ENCODE data around the gene LEP. TPM values are rescaled to one million over a fixed set of nuclear protein-coding genes. Genes with fewer than 3 reads are reported as not detected.
A peak's percentile ranks its signal among the peaks of the same experiment; 100 is the strongest.

LEP gene
- total RNA-seq, 2 experiments from 2014 or later: not detected

GRCh38 chr7:128214463-128214862 lies 26.6 kb upstream of the LEP start:
- ATAC-seq (no peak), DNase-seq (no peak)
- Mint-ChIP-seq H3K4me3 (no peak overlapping the region), H3K36me3 (ENCODE audit: low read depth) (no peaks in the 10 kb centered on the region), H3K9me3 (ENCODE audit: low read depth) (no peaks in the 10 kb centered on the region), H3K4me1 (no peaks in the 10 kb centered on the region), H3K27me3 (peaks cover 6% of the 10 kb centered on the region), H3K27ac (no peak overlapping the region)
- ChIA-PET POLR2A (no interaction called here), CTCF (no interaction called here)
- intact Hi-C loops (cut with DNase I, micrococcal nuclease): no loop called here

GRCh38 chr7:128215281-128215680 lies 25.8 kb upstream of the LEP start:
- no peaks in the 10 kb centered on the region for H3K36me3 Mint-ChIP-seq (ENCODE audit: low read depth)
- H3K4me1 Mint-ChIP-seq: no peaks in the 10 kb centered on the region
- CTCF ChIA-PET: no interaction called here
- no peaks in the 10 kb centered on the region for H3K9me3 Mint-ChIP-seq (ENCODE audit: low read depth)
- H3K4me3 Mint-ChIP-seq: no peak overlapping the region
- POLR2A ChIA-PET: no interaction called here
- H3K27ac Mint-ChIP-seq: no peak overlapping the region
- no peak for DNase-seq
- ATAC-seq: no peak
- H3K27me3 Mint-ChIP-seq: peaks cover 6% of the 10 kb centered on the region
- intact Hi-C loops (cut with DNase I, micrococcal nuclease): no loop called here

GRCh38 chr7:128215739-128216138 lies 25.3 kb upstream of the LEP start:
- no peaks in the 10 kb centered on the region for H3K4me1 Mint-ChIP-seq
- no peak overlapping the region for H3K27ac Mint-ChIP-seq
- DNase-seq: no peak
- no peak for ATAC-seq
- no peak overlapping the region for H3K4me3 Mint-ChIP-seq
- POLR2A ChIA-PET: no interaction called here
- peaks cover 6% of the 10 kb centered on the region for H3K27me3 Mint-ChIP-seq
- no peaks in the 10 kb centered on the region for H3K9me3 Mint-ChIP-seq (ENCODE audit: low read depth)
- CTCF ChIA-PET: interaction anchor here (0.7 kb wide), 1 partner anchor 174 kb away, joined by 5 read pairs; no protein-coding TSS in a partner anchor
- H3K36me3 Mint-ChIP-seq (ENCODE audit: low read depth): no peaks in the 10 kb centered on the region
- intact Hi-C loops (cut with DNase I, micrococcal nuclease): no loop called here

- CTCF ChIA-PET: interaction anchor here (1.5 kb wide), 1 partner anchor 12 kb away, joined by 3 read pairs; no protein-coding TSS in a partner anchor
- Mint-ChIP-seq H3K4me1 (no peaks in the 10 kb centered on the region), H3K4me3 (no peak overlapping the region), H3K27ac (no peak overlapping the region), H3K27me3 (peaks cover 8% of the 10 kb centered on the region), H3K9me3 (ENCODE audit: low read depth) (no peaks in the 10 kb centered on the region), H3K36me3 (ENCODE audit: low read depth) (no peaks in the 10 kb centered on the region)
- POLR2A ChIA-PET: no interaction called here
- intact Hi-C loops (cut with DNase I, micrococcal nuclease): no loop called here
- ATAC-seq: no peak
- DNase-seq: no peak
These were observed 23.9 kb upstream of the LEP start for GRCh38 chr7:128217030-128217805.

GRCh38 chr7:128217967-128218652 lies 23.0 kb upstream of the LEP start:
- ATAC-seq (no peak), DNase-seq (no peak)
- no peaks in the 10 kb centered on the region for H3K4me1 Mint-ChIP-seq
- H3K27me3 Mint-ChIP-seq: peaks cover 8% of the 10 kb centered on the region
- no peak overlapping the region for H3K27ac Mint-ChIP-seq
- ChIA-PET POLR2A (no interaction called here), CTCF (interaction anchor here (1.0 to 5.3 kb wide), 4 partner anchors 8 to 18 kb away, joined by 3 to 29 read pairs (median 4); no protein-coding TSS in a partner anchor)
- H3K4me3 Mint-ChIP-seq: no peak overlapping the region
- H3K9me3 Mint-ChIP-seq (ENCODE audit: low read depth): no peaks in the 10 kb centered on the region
- intact Hi-C loops (cut with DNase I, micrococcal nuclease): no loop called here
- H3K36me3 Mint-ChIP-seq (ENCODE audit: low read depth): no peaks in the 10 kb centered on the region

- intact Hi-C loops (cut with DNase I, micrococcal nuclease): no loop called here
- no peaks in the 10 kb centered on the region for H3K4me1 Mint-ChIP-seq
- no peak overlapping the region for H3K4me3 Mint-ChIP-seq
- DNase-seq: no peak
- no peaks in the 10 kb centered on the region for H3K36me3 Mint-ChIP-seq (ENCODE audit: low read depth)
- peaks cover 7% of the 10 kb centered on the region for H3K27me3 Mint-ChIP-seq
- H3K9me3 Mint-ChIP-seq (ENCODE audit: low read depth): no peaks in the 10 kb centered on the region
- ChIA-PET CTCF (interaction anchor here (0.6 to 5.3 kb wide), 3 partner anchors 10 to 198 kb away, joined by 3 to 29 read pairs (median 3); no protein-coding TSS in a partner anchor), POLR2A (no interaction called here)
- H3K27ac Mint-ChIP-seq: no peak overlapping the region
- no peak for ATAC-seq
These were observed 21.4 kb upstream of the LEP start for GRCh38 chr7:128219636-128220035.

GRCh38 chr7:128221929-128222403 lies 19.1 kb upstream of the LEP start:
- CTCF ChIA-PET: interaction anchor here (1.4 to 5.3 kb wide), 2 partner anchors 10 to 12 kb away, joined by 4 to 29 read pairs; no protein-coding TSS in a partner anchor
- no peaks in the 10 kb centered on the region for H3K9me3 Mint-ChIP-seq (ENCODE audit: low read depth)
- H3K27me3 Mint-ChIP-seq: peaks cover 16% of the 10 kb centered on the region
- no peak overlapping the region for H3K4me3 Mint-ChIP-seq
- POLR2A ChIA-PET: no interaction called here
- intact Hi-C loops (cut with DNase I, micrococcal nuclease): no loop called here
- no peak overlapping the region for H3K27ac Mint-ChIP-seq
- ATAC-seq (peak; percentile 85), DNase-seq (peak; percentile 33)
- no peaks in the 10 kb centered on the region for H3K4me1 Mint-ChIP-seq
- no peaks in the 10 kb centered on the region for H3K36me3 Mint-ChIP-seq (ENCODE audit: low read depth)

- ATAC-seq (no peak), DNase-seq (no peak)
- intact Hi-C loops (cut with DNase I, micrococcal nuclease): no loop called here
- ChIA-PET POLR2A (no interaction called here), CTCF (interaction anchor here (1.6 kb wide), 1 partner anchor 17 kb away, joined by 8 read pairs; no protein-coding TSS in a partner anchor)
- Mint-ChIP-seq H3K27ac (no peak overlapping the region), H3K4me3 (no peak overlapping the region), H3K27me3 (peaks cover 16% of the 10 kb centered on the region), H3K9me3 (ENCODE audit: low read depth) (no peaks in the 10 kb centered on the region), H3K36me3 (ENCODE audit: low read depth) (no peaks in the 10 kb centered on the region), H3K4me1 (no peaks in the 10 kb centered on the region)
These were observed 14.7 kb upstream of the LEP start for GRCh38 chr7:128226132-128226980.

GRCh38 chr7:128227271-128227670 lies 13.8 kb upstream of the LEP start:
- Mint-ChIP-seq H3K27ac (no peak overlapping the region), H3K9me3 (ENCODE audit: low read depth) (no peaks in the 10 kb centered on the region), H3K27me3 (peaks cover 11% of the 10 kb centered on the region), H3K36me3 (ENCODE audit: low read depth) (no peaks in the 10 kb centered on the region), H3K4me3 (no peak overlapping the region), H3K4me1 (no peaks in the 10 kb centered on the region)
- ATAC-seq (no peak), DNase-seq (no peak)
- CTCF ChIA-PET: interaction anchor here (0.8 kb wide), 1 partner anchor 17 kb away, joined by 4 read pairs; no protein-coding TSS in a partner anchor
- intact Hi-C loops (cut with DNase I, micrococcal nuclease): no loop called here
- POLR2A ChIA-PET: no interaction called here

- ChIA-PET CTCF (interaction anchor here (1.0 to 1.2 kb wide), 2 partner anchors 13 to 21 kb away, joined by 4 to 6 read pairs; no protein-coding TSS in a partner anchor), POLR2A (no interaction called here)
- no peak overlapping the region for H3K27ac Mint-ChIP-seq
- no peaks in the 10 kb centered on the region for H3K4me1 Mint-ChIP-seq
- H3K9me3 Mint-ChIP-seq (ENCODE audit: low read depth): no peaks in the 10 kb centered on the region
- ATAC-seq (peak; percentile 74), DNase-seq (no peak)
- peaks cover 10% of the 10 kb centered on the region for H3K27me3 Mint-ChIP-seq
- intact Hi-C loops (cut with DNase I, micrococcal nuclease): loop anchor here in 1 of 2 experiments (5.0 kb wide), 1 partner anchor 76 kb away; no protein-coding TSS in a partner anchor
- no peaks in the 10 kb centered on the region for H3K36me3 Mint-ChIP-seq (ENCODE audit: low read depth)
- no peak overlapping the region for H3K4me3 Mint-ChIP-seq
These were observed 10.1 kb upstream of the LEP start for GRCh38 chr7:128231021-128231420.

- ChIA-PET CTCF (interaction anchor here (0.7 kb wide), 1 partner anchor 546 kb away, joined by 3 read pairs; no protein-coding TSS in a partner anchor), POLR2A (interaction anchor here (0.5 kb wide), 1 partner anchor 10 kb away, joined by 9 read pairs; no protein-coding TSS in a partner anchor)
- no peak for ATAC-seq
These were observed 9.4 kb upstream of the LEP start for GRCh38 chr7:128231677-128232076.

More at GRCh38 chr7:128231677-128232076, 9.4 kb upstream of the LEP start:
- no peaks in the 10 kb centered on the region for H3K9me3 Mint-ChIP-seq (ENCODE audit: low read depth)
- no peak overlapping the region for H3K27ac Mint-ChIP-seq
- DNase-seq: no peak
- intact Hi-C loops (cut with DNase I, micrococcal nuclease): loop anchor here in 1 of 2 experiments (5.0 kb wide), 1 partner anchor 76 kb away; no protein-coding TSS in a partner anchor
- H3K27me3 Mint-ChIP-seq: peaks cover 3% of the 10 kb centered on the region
- H3K4me3 Mint-ChIP-seq: no peak overlapping the region
- H3K36me3 Mint-ChIP-seq (ENCODE audit: low read depth): no peaks in the 10 kb centered on the region
- H3K4me1 Mint-ChIP-seq: no peaks in the 10 kb centered on the region
